ENCODE results near the gene DQX1. TPM values are rescaled to one million over a fixed set of nuclear protein-coding genes. Genes with fewer than 3 reads are reported as not detected.

Gene DQX1
- total and polyA plus RNA-seq, 2 of the 8 experiments (the other 6 are each of a cell fraction or from before 2014, with no cell fraction given) = 0.76 to 1.1 TPM

- peaks cover 7 to 53% (median 31%) of the 10 kb centered on the region in 4 experiments for H3K4me1 ChIP-seq (replicated peaks in 1 of 4; ENCODE audit: control insufficient read depth in 3 of 4, insufficient read depth in 4 of 4, low read length in 3 of 4)
- no peak overlapping the region for H2BK120ac ChIP-seq (replicated peaks; ENCODE audit: low read depth, low read length)
- WGBS, 2 experiments (ENCODE audit: extremely low coverage in 1 of 2, insufficient coverage in 1 of 2, insufficient read length in 1 of 2, insufficient replicate concordance in 2 of 2, low coverage in 1 of 2, low lambda C conversion rate in 2 of 2, missing lambda C conversion rate in 1 of 2) = 2% methylated on average over 40 of the region's 41 CpGs; no CpG with 5 or more reads in 1 of the 2 experiments
- peak overlapping the region; percentile 96 for H3K18ac ChIP-seq (ENCODE audit: extremely low read depth, low read length)
- H3K79me2 ChIP-seq (ENCODE audit: control insufficient read depth in 1 of 2, insufficient read depth in 2 of 2, low read length in 2 of 2) = no peaks in the 10 kb centered on the region
- H4K5ac ChIP-seq (ENCODE audit: insufficient read length, low read depth, low read length) = no peak overlapping the region
- peak overlapping the region; percentile 20 to 57 (median 46); a peak in 7 of 8 replicates for H3K4me3 ChIP-seq (ENCODE audit: extremely low read depth in 1 of 4, insufficient read depth in 2 of 4, low read depth in 3 of 4, low read length in 4 of 4)
- peaks cover 0 to 16% of the 10 kb centered on the region in 2 experiments for H4K20me1 ChIP-seq (replicated peaks in 1 of 2; ENCODE audit: control insufficient read depth in 1 of 2, insufficient read depth in 2 of 2, low read length in 2 of 2)
- CTCF ChIA-PET (ENCODE audit: partially characterized antibody) = interaction anchor here (0.6 to 5.1 kb wide), 7 partner anchors 11 to 90 kb away, joined by 3 to 24 read pairs (median 8); partner anchors contain the start of genes CCDC142 and TTC31
- 0 out of 2 replicates have a peak overlapping the region, but pooled peaks have one; percentile 72 for H2BK15ac ChIP-seq (ENCODE audit: low read length)
- peak overlapping the region; percentile 62 for H4K91ac ChIP-seq (replicated peaks; ENCODE audit: insufficient read length, low read length)
- peak overlapping the region; percentile 90 for H4K8ac ChIP-seq (ENCODE audit: extremely low read depth, insufficient read depth, low read length)
- peak overlapping the region; percentile 48 for H2BK20ac ChIP-seq (ENCODE audit: low read length)
- no peaks in the 10 kb centered on the region; a peak in 1 of 8 replicates for H3K36me3 ChIP-seq (ENCODE audit: control insufficient read depth in 2 of 4, insufficient read depth in 4 of 4, low read length in 3 of 4)
- H3K79me1 ChIP-seq (ENCODE audit: low read depth, low read length) = no peaks in the 10 kb centered on the region
- no peak overlapping the region for H3K9ac ChIP-seq (replicated peaks in 1 of 4; ENCODE audit: extremely low read depth in 1 of 4, low read depth in 3 of 4, low read length in 3 of 4)
- H3K27ac ChIP-seq (ENCODE audit: low read depth, low read length) = no peak overlapping the region
- POLR2A ChIA-PET (ENCODE audit: partially characterized antibody) = interaction anchor here (0.7 to 9.4 kb wide), 16 partner anchors 8 to 86 kb away, joined by 3 to 73 read pairs (median 5); partner anchors contain the start of genes AUP1, CCDC142, DQX1 and HTRA2
- H3K4ac ChIP-seq (replicated peaks; ENCODE audit: insufficient read length, low read depth, low read length) = no peak overlapping the region
- H3K4me2 ChIP-seq (ENCODE audit: insufficient read depth in 1 of 2, low read depth in 2 of 2, low read length in 2 of 2) = peak overlapping the region; percentile 78 to 97
- peak overlapping the region; percentile 94; the same call in 1 of the 2 replicates for H2BK12ac ChIP-seq (ENCODE audit: low read depth, low read length)
- no peaks in the 10 kb centered on the region for H3K9me3 ChIP-seq (ENCODE audit: insufficient read depth in 2 of 2, low read depth in 1 of 2, low read length in 1 of 2)
- 0 out of 2 replicates have a peak overlapping the region, but pooled peaks have one; percentile 26 for H2BK5ac ChIP-seq (ENCODE audit: low read depth, low read length)
- H3K23me2 ChIP-seq (ENCODE audit: low read depth, low read length) = peaks cover 32% of the 10 kb centered on the region; the same call in 1 of the 2 replicates
- FAIRE-seq (no peak), DNase-seq (ENCODE audit: low read depth in 1 of 2, low spot score in 2 of 2) (peak in 1 of 2 experiments; percentile 83)
- peak overlapping the region; percentile 47 for H2AFZ ChIP-seq (ENCODE audit: low read length)
- H3K23ac ChIP-seq (ENCODE audit: insufficient read length) = no peak overlapping the region
- no peak overlapping the region for H2AK5ac ChIP-seq (ENCODE audit: low read depth, low read length)
- H3K14ac ChIP-seq (ENCODE audit: insufficient read length) = no peak overlapping the region
- peaks cover 75 to 88% (median 87%) of the 10 kb centered on the region in 4 experiments for H3K27me3 ChIP-seq (replicated peaks in 1 of 4; ENCODE audit: control insufficient read depth in 3 of 4, extremely low read depth in 1 of 4, insufficient read depth in 3 of 4, low read length in 3 of 4)
- H3K56ac ChIP-seq (replicated peaks; ENCODE audit: insufficient read length, low read depth, low read length) = no peak overlapping the region
- TF ChIP-seq POLR2AphosphoS5 (IDR thresholded peaks at IDR 0.05; ENCODE audit: low read depth, low read length) (0 out of 2 replicates have a peak, but pooled peaks have one; percentile 22), CTBP2 (IDR thresholded peaks at IDR 0.05; ENCODE audit: borderline replicate concordance, insufficient read depth, insufficient read length, low read length) (peak; percentile 53), NANOG (IDR thresholded peaks at IDR 0.05; ENCODE audit: insufficient read depth, low read depth, low read length, poor library complexity, severe bottlenecking) (no peak), MAX (IDR thresholded peaks at IDR 0.05) (peak; percentile 87), TAF7 (optimal IDR thresholded peaks at IDR 0.05; ENCODE audit: borderline replicate concordance, low read depth, low read length) (peak; percentile 17), EP300 (IDR thresholded peaks at IDR 0.05; ENCODE audit: borderline replicate concordance in 1 of 2, low read depth in 2 of 2, low read length in 2 of 2) (no peak), RNF2 (IDR thresholded peaks at IDR 0.05; ENCODE audit: borderline replicate concordance, low read depth, low read length, missing control alignments, poor library complexity, severe bottlenecking) (peak; percentile 71), SP2 (IDR thresholded peaks at IDR 0.05; ENCODE audit: low read length) (no peak), CHD2 (IDR thresholded peaks at IDR 0.05; ENCODE audit: low read length) (peak; percentile 52)
These were observed 27.3 kb downstream of the DQX1 start for GRCh38 chr2:74498500-74499266.
